ENCODE measurements around the gene MEMO1.

GRCh38 chr2:31956312-31956711 is 54.5 kb downstream of the MEMO1 start:
- TF ChIP-seq POLR2A (IDR thresholded peaks at IDR 0.05; ENCODE audit: low read depth, low read length) (no peak), CTCF (IDR thresholded peaks at IDR 0.05; ENCODE audit: extremely low read depth in 1 of 2, insufficient read depth in 1 of 2, low read depth in 1 of 2, low read length in 2 of 2) (no peak), EZH2 (IDR thresholded peaks at IDR 0.05; ENCODE audit: borderline replicate concordance, low read depth, low read length, severe bottlenecking) (no peak), POLR2AphosphoS5 (IDR thresholded peaks at IDR 0.05; ENCODE audit: insufficient read depth, low read depth, low read length) (no peak), MAX (IDR thresholded peaks at IDR 0.05; ENCODE audit: insufficient read depth, insufficient read length) (no peak)

All from endothelial cell of umbilical vein (primary cell).